Small intestine (tissue), 7 donors: ENCODE data around the gene PRM2. TPM values are rescaled to one million over a fixed set of nuclear protein-coding genes. Genes with fewer than 3 reads are reported as not detected.

ENCODE experiments used
- DNase-seq, 2 donors: peaks; one replicate each; pipeline versions ENCODE4 v3.0.0 to v3.0.0-alpha.2; 2013
- FAIRE-seq: peaks from 2 replicates; lab custom pipeline; 2012; peaks lifted over from hg19 to GRCh38; lab: Jason Lieb, UNC
- H3K27ac ChIP-seq, 3 donors: one replicate each; pipeline ENCODE4 v1.5.1; 2013; ENCODE audit warnings: low read length in 2 of 3, mild to moderate bottlenecking in 2 of 3, control low read depth in 1 of 3, inconsistent platforms in 1 of 3, low read depth in 1 of 3, moderate library complexity in 1 of 3
- H3K27me3 ChIP-seq, 3 donors: one replicate each; pipeline ENCODE4 v1.6.1; 2013; ENCODE audit warnings: low read length in 3 of 3, inconsistent platforms in 1 of 3; ENCODE audit not compliant: control insufficient read depth in 3 of 3, insufficient read depth in 3 of 3
- H3K36me3 ChIP-seq, 3 donors: one replicate each; pipeline ENCODE4 v1.6.1; 2013; ENCODE audit warnings: low read length in 3 of 3, inconsistent platforms in 1 of 3, low read depth in 1 of 3, mild to moderate bottlenecking in 1 of 3, moderate library complexity in 1 of 3; ENCODE audit not compliant: control insufficient read depth in 3 of 3, insufficient read depth in 2 of 3
- H3K4me1 ChIP-seq, 3 donors: one replicate each; pipeline ENCODE4 v1.6.1; 2013; ENCODE audit warnings: low read length in 2 of 3, inconsistent platforms in 1 of 3, low read depth in 1 of 3, mild to moderate bottlenecking in 1 of 3, moderate library complexity in 1 of 3; ENCODE audit not compliant: control insufficient read depth in 3 of 3, insufficient read depth in 2 of 3
- H3K4me3 ChIP-seq, 3 donors: one replicate each; pipeline ENCODE4 v1.5.1; 2013; ENCODE audit warnings: low read length in 3 of 3, control low read depth in 1 of 3, inconsistent platforms in 1 of 3, low read depth in 1 of 3, mild to moderate bottlenecking in 1 of 3, moderate library complexity in 1 of 3
- H3K9me3 ChIP-seq, 2 donors: one replicate each; pipeline ENCODE4 v1.6.1; 2013; ENCODE audit warnings: low read depth in 1 of 2, low read length in 1 of 2; ENCODE audit not compliant: control insufficient read depth in 2 of 2, insufficient read depth in 1 of 2
- WGBS, 3 donors: extraction: QIAGEN DNeasy Blood & Tissue Kit; methylation state at CpG; one replicate each; pipeline ENCODE4 v1.1.7; 2013; 5-methylcytosine and 5-hydroxymethylcytosine counted together
- polyA plus RNA-seq, 4 donors: library from polyadenylated mRNA; stranded (reverse) in 3 of 4; unstranded in 1 of 4; fragments of 200-250 nt in 3 of 4; fragments of 120-200 nt in 1 of 4; gene quantifications; one replicate each; pipeline versions ENCODE4 v1.2.1 to v1.2.3, GENCODE V29; 2013
- donor health status: healthy with polysubstance abuse.
- donor health status: control.
- donor health status: control.
- donor health status: Bipolar disorder and iron deficiency.
- donor health status: healthy.

Gene PRM2
- polyA plus RNA-seq, 4 donors: not detected

GRCh38 chr16:11273721-11274324 lies 2.5 kb downstream of the PRM2 start:
- H3K9me3 ChIP-seq: no peaks in the 10 kb centered on the region
- DNase-seq: no peak
- H3K4me1 ChIP-seq: no peaks in the 10 kb centered on the region
- no peak for FAIRE-seq
- no peaks in the 10 kb centered on the region for H3K27me3 ChIP-seq
- WGBS, 3 donors: 66 to 75% (median 69%) methylated on average over 3 of the region's 3 CpGs
- H3K4me3 ChIP-seq: no peak overlapping the region
- no peaks in the 10 kb centered on the region for H3K36me3 ChIP-seq
- H3K27ac ChIP-seq: no peak overlapping the region

- H3K4me1 ChIP-seq: no peaks in the 10 kb centered on the region
- no peak within 1 kb of the TSS for H3K27ac ChIP-seq
- 85 to 87% (median 86%) methylated on average over 30 of the region's 30 CpGs for WGBS, 3 donors
- no peaks in the 10 kb centered on the region for H3K36me3 ChIP-seq
- FAIRE-seq (no peak), DNase-seq (no peak)
- no peaks in the 10 kb centered on the region for H3K27me3 ChIP-seq
- no peak within 1 kb of the TSS for H3K4me3 ChIP-seq
- no peaks in the 10 kb centered on the region for H3K9me3 ChIP-seq
These were observed 3.2 kb downstream of the PRM2 start, which contains the start of gene PRM3 for GRCh38 chr16:11272921-11273720. TSS of gene PRM3 (minus strand) at chr16:11273629. CDS start at chr16:11273595, 34 bp downstream.

- no peaks in the 10 kb centered on the region for H3K36me3 ChIP-seq
- no peaks in the 10 kb centered on the region for H3K4me1 ChIP-seq
- DNase-seq (no peak), FAIRE-seq (no peak)
- H3K9me3 ChIP-seq: no peaks in the 10 kb centered on the region
- WGBS, 3 donors: 82 to 88% (median 86%) methylated on average over 6 of the region's 6 CpGs
- no peak overlapping the region for H3K27ac ChIP-seq
- no peak overlapping the region for H3K4me3 ChIP-seq
- no peaks in the 10 kb centered on the region for H3K27me3 ChIP-seq
These were observed 3.8 kb downstream of the PRM2 start for GRCh38 chr16:11272484-11272883.

- no peak for DNase-seq
- H3K36me3 ChIP-seq: no peaks in the 10 kb centered on the region
- 95 to 98% (median 97%) methylated on average over 10 of the region's 10 CpGs for WGBS, 3 donors
- no peak overlapping the region for H3K27ac ChIP-seq
- no peaks in the 10 kb centered on the region for H3K9me3 ChIP-seq
- no peak for FAIRE-seq
- H3K4me3 ChIP-seq: no peak overlapping the region
- no peaks in the 10 kb centered on the region for H3K4me1 ChIP-seq
- no peaks in the 10 kb centered on the region for H3K27me3 ChIP-seq
These were observed 4.7 kb downstream of the PRM2 start for GRCh38 chr16:11271610-11272009.

GRCh38 chr16:11270602-11271162 lies 5.6 kb downstream of the PRM2 start:
- Histone ChIP-seq H3K4me1 (no peaks in the 10 kb centered on the region), H3K27me3 (no peaks in the 10 kb centered on the region), H3K27ac (no peak overlapping the region), H3K36me3 (no peaks in the 10 kb centered on the region), H3K4me3 (no peak overlapping the region), H3K9me3 (no peaks in the 10 kb centered on the region)
- DNase-seq (no peak), FAIRE-seq (no peak)
- 87 to 90% (median 88%) methylated on average over 2 of the region's 2 CpGs for WGBS, 3 donors

- WGBS, 3 donors: 90 to 96% (median 93%) methylated on average over 11 of the region's 11 CpGs
- H3K4me3 ChIP-seq: no peak within 1 kb of the TSS
- FAIRE-seq (no peak), DNase-seq (no peak)
- no peaks in the 10 kb centered on the region for H3K27me3 ChIP-seq
- no peaks in the 10 kb centered on the region for H3K4me1 ChIP-seq
- no peak within 1 kb of the TSS for H3K27ac ChIP-seq
- no peaks in the 10 kb centered on the region for H3K36me3 ChIP-seq
- no peaks in the 10 kb centered on the region for H3K9me3 ChIP-seq
These were observed 7.3 kb downstream of the PRM2 start, which contains the start of gene TNP2 for GRCh38 chr16:11268921-11269375. TSS of gene TNP2 (minus strand) at chr16:11269325. CDS start at chr16:11269262, 63 bp downstream.

- FAIRE-seq: no peak
- Histone ChIP-seq H3K4me1 (no peaks in the 10 kb centered on the region), H3K27me3 (no peaks in the 10 kb centered on the region), H3K9me3 (no peaks in the 10 kb centered on the region), H3K4me3 (no peak overlapping the region), H3K27ac (no peak overlapping the region), H3K36me3 (no peaks in the 10 kb centered on the region)
- DNase-seq: no peak
- WGBS, 3 donors: 79 to 94% (median 91%) methylated on average over 7 of the region's 7 CpGs
These were observed 11.2 kb downstream of the PRM2 start for GRCh38 chr16:11265124-11265523.

- Histone ChIP-seq H3K27ac (no peak overlapping the region), H3K9me3 (no peaks in the 10 kb centered on the region), H3K27me3 (no peaks in the 10 kb centered on the region), H3K4me3 (no peak overlapping the region), H3K36me3 (no peaks in the 10 kb centered on the region), H3K4me1 (no peaks in the 10 kb centered on the region)
- DNase-seq (peak in 1 of 2 donors; percentile 75), FAIRE-seq (no peak)
- WGBS, 3 donors: 61 to 71% (median 69%) methylated on average over 9 of the region's 9 CpGs
These were observed 12.0 kb downstream of the PRM2 start for GRCh38 chr16:11264155-11264832.
